Mammary epithelial cell (primary cell): ENCODE results near the gene PGR.

Source experiments
- CTCF ChIP-seq, 2 donors: IDR thresholded peaks in 1 of 2; conservative IDR thresholded peaks in 1 of 2; 2 replicates each; pipeline ENCODE4 v1.5.1; 2011 to 2012; ENCODE audit warnings: inconsistent platforms in 2 of 2, low read length in 2 of 2, mild to moderate bottlenecking in 2 of 2, control low read depth in 1 of 2, low read depth in 1 of 2; ENCODE audit not compliant: insufficient read depth in 1 of 2; ENCODE audit errors: extremely low read depth in 1 of 2
- EZH2 ChIP-seq: IDR thresholded peaks from 2 replicates; pipeline ENCODE4 v1.6.1; 2012; ENCODE audit warnings: low read length, inconsistent platforms, borderline replicate concordance

- TF ChIP-seq CTCF (conservative IDR thresholded peaks at IDR 0.05 in 1 of 2, IDR thresholded peaks at IDR 0.05 in 1 of 2; ENCODE audit: extremely low read depth in 1 of 2, insufficient read depth in 1 of 2, low read depth in 1 of 2, low read length in 2 of 2) (no peak), EZH2 (no peak)
Observed at GRCh38 chr11:101028644-101029043, 101.0 kb downstream of the PGR start.
